ENCODE measurements around the gene KCNN3. TPM values are rescaled to one million over a fixed set of nuclear protein-coding genes. Genes with fewer than 3 reads are reported as not detected.

KCNN3 gene
- total RNA-seq, 1 experiment from 2014 or later: 0.03 TPM

GRCh38 chr1:154865442-154866256 lies 4.4 kb downstream of the KCNN3 start:
- in situ Hi-C loops (cut with HindIII; ENCODE audit: low pct_unique_long_range_greater_than_20kb, low sequenced_read_pairs): no loop called here
- no peak for DNase-seq (ENCODE audit: low read depth, low spot score)

- in situ Hi-C loops (cut with HindIII; ENCODE audit: low pct_unique_long_range_greater_than_20kb, low sequenced_read_pairs): no loop called here
- no peak for DNase-seq (ENCODE audit: low read depth, low spot score)
These were observed 5.7 kb downstream of the KCNN3 start for GRCh38 chr1:154864189-154864975.

GRCh38 chr1:154863315-154864174 lies 6.5 kb downstream of the KCNN3 start:
- peak; percentile 79 for DNase-seq (ENCODE audit: low read depth, low spot score)
- in situ Hi-C loops (cut with HindIII; ENCODE audit: low pct_unique_long_range_greater_than_20kb, low sequenced_read_pairs): no loop called here

GRCh38 chr1:154862907-154863306 lies 7.2 kb downstream of the KCNN3 start:
- in situ Hi-C loops (cut with HindIII; ENCODE audit: low pct_unique_long_range_greater_than_20kb, low sequenced_read_pairs): no loop called here
- no peak for DNase-seq (ENCODE audit: low read depth, low spot score)

GRCh38 chr1:154861607-154862094 lies 8.4 kb downstream of the KCNN3 start:
- in situ Hi-C loops (cut with HindIII; ENCODE audit: low pct_unique_long_range_greater_than_20kb, low sequenced_read_pairs): no loop called here
- no peak for DNase-seq (ENCODE audit: low read depth, low spot score)

- in situ Hi-C loops (cut with HindIII; ENCODE audit: low pct_unique_long_range_greater_than_20kb, low sequenced_read_pairs): no loop called here
- DNase-seq (ENCODE audit: low read depth, low spot score): no peak
These were observed 9.8 kb downstream of the KCNN3 start for GRCh38 chr1:154860156-154860870.

GRCh38 chr1:154859786-154860155 lies 10.3 kb downstream of the KCNN3 start:
- in situ Hi-C loops (cut with HindIII; ENCODE audit: low pct_unique_long_range_greater_than_20kb, low sequenced_read_pairs): no loop called here
- no peak for DNase-seq (ENCODE audit: low read depth, low spot score)

- in situ Hi-C loops (cut with HindIII; ENCODE audit: low pct_unique_long_range_greater_than_20kb, low sequenced_read_pairs): no loop called here
These were observed 10.8 kb downstream of the KCNN3 start for GRCh38 chr1:154859151-154859785.

GRCh38 chr1:154857441-154858215 lies 12.5 kb downstream of the KCNN3 start:
- in situ Hi-C loops (cut with HindIII; ENCODE audit: low pct_unique_long_range_greater_than_20kb, low sequenced_read_pairs): no loop called here
- no peak for DNase-seq (ENCODE audit: low read depth, low spot score)

More at GRCh38 chr1:154859151-154859785, 10.8 kb downstream of the KCNN3 start:
- DNase-seq (ENCODE audit: low read depth, low spot score): no peak

- in situ Hi-C loops (cut with HindIII; ENCODE audit: low pct_unique_long_range_greater_than_20kb, low sequenced_read_pairs): no loop called here
These were observed 13.1 kb downstream of the KCNN3 start for GRCh38 chr1:154857022-154857421.

GRCh38 chr1:154856544-154856943 lies 13.5 kb downstream of the KCNN3 start:
- DNase-seq (ENCODE audit: low read depth, low spot score): no peak
- in situ Hi-C loops (cut with HindIII; ENCODE audit: low pct_unique_long_range_greater_than_20kb, low sequenced_read_pairs): no loop called here

More at GRCh38 chr1:154857022-154857421, 13.1 kb downstream of the KCNN3 start:
- DNase-seq (ENCODE audit: low read depth, low spot score): no peak

- in situ Hi-C loops (cut with HindIII; ENCODE audit: low pct_unique_long_range_greater_than_20kb, low sequenced_read_pairs): no loop called here
These were observed 14.0 kb downstream of the KCNN3 start for GRCh38 chr1:154856049-154856448.

GRCh38 chr1:154855186-154855851 lies 14.8 kb downstream of the KCNN3 start:
- DNase-seq (ENCODE audit: low read depth, low spot score): no peak
- in situ Hi-C loops (cut with HindIII; ENCODE audit: low pct_unique_long_range_greater_than_20kb, low sequenced_read_pairs): no loop called here

More at GRCh38 chr1:154856049-154856448, 14.0 kb downstream of the KCNN3 start:
- no peak for DNase-seq (ENCODE audit: low read depth, low spot score)

- no peak for DNase-seq (ENCODE audit: low read depth, low spot score)
- in situ Hi-C loops (cut with HindIII; ENCODE audit: low pct_unique_long_range_greater_than_20kb, low sequenced_read_pairs): no loop called here
These were observed 17.2 kb downstream of the KCNN3 start for GRCh38 chr1:154852845-154853244.

- DNase-seq (ENCODE audit: low read depth, low spot score): peak; percentile 51
These were observed 18.5 kb downstream of the KCNN3 start for GRCh38 chr1:154851392-154852177.

More at GRCh38 chr1:154851392-154852177, 18.5 kb downstream of the KCNN3 start:
- in situ Hi-C loops (cut with HindIII; ENCODE audit: low pct_unique_long_range_greater_than_20kb, low sequenced_read_pairs): no loop called here
